H1 (cell line): ENCODE results near the gene AKT1.

Experiments
- BACH1 ChIP-seq: IDR thresholded peaks from 2 replicates; pipeline ENCODE4 v1.6.1; 2012; ENCODE audit warnings: low read length, improper control_type of control experiment
- CEBPB ChIP-seq: IDR thresholded peaks from 2 replicates; pipeline ENCODE4 v1.6.1; 2012; ENCODE audit warnings: low read depth, low read length
- POLR2A ChIP-seq, 2 experiments: IDR thresholded peaks; 1 replicate in 1 of 2; 2 replicates in 1 of 2; pipeline ENCODE4 v1.6.1; 2011; ENCODE audit warnings: low read depth in 2 of 2, low read length in 2 of 2, mild to moderate bottlenecking in 2 of 2; ENCODE audit errors: control extremely low read depth in 1 of 2
- RBBP5 ChIP-seq: IDR thresholded peaks from 2 replicates; pipeline ENCODE4 v1.7.1; 2012; ENCODE audit warnings: low read depth, mild to moderate bottlenecking, inconsistent platforms, low read length, moderate library complexity, borderline replicate concordance
- SIN3A ChIP-seq, 2 experiments: IDR thresholded peaks in 1 of 2; conservative IDR thresholded peaks in 1 of 2; 2 replicates each; pipeline ENCODE4 v1.6.1; 2011 to 2012; ENCODE audit warnings: low read length in 2 of 2, improper control_type of control experiment in 1 of 2, low read depth in 1 of 2, mild to moderate bottlenecking in 1 of 2
- TCF12 ChIP-seq: IDR thresholded peaks from 2 replicates; pipeline ENCODE4 v1.6.1; 2011; ENCODE audit warnings: low read depth, mild to moderate bottlenecking, low read length
- TEAD4 ChIP-seq: IDR thresholded peaks from 2 replicates; pipeline ENCODE4 v1.6.1; 2012; ENCODE audit warnings: low read depth, low read length, inconsistent platforms, mixed read lengths
- USF2 ChIP-seq: IDR thresholded peaks from 2 replicates; pipeline ENCODE4 v1.6.1; 2011; ENCODE audit warnings: low read length, improper control_type of control experiment
- TF ChIP-seq, protein P1 (sequence below), 3 experiments: IDR thresholded peaks; 1 replicate in 2 of 3; 2 replicates in 1 of 3; pipeline versions ENCODE4 v1.5.1 to v1.6.1; 2011; ENCODE audit warnings: low read length in 3 of 3, mild to moderate bottlenecking in 3 of 3, inconsistent platforms in 2 of 3, low read depth in 1 of 3, moderate library complexity in 1 of 3; ENCODE audit not compliant: insufficient read depth in 1 of 3; ENCODE audit errors: control extremely low read depth in 1 of 3

GRCh38 chr14:104794631-104794992 is 936 bp downstream of the AKT1 start:
- TF ChIP-seq, protein P1, sequence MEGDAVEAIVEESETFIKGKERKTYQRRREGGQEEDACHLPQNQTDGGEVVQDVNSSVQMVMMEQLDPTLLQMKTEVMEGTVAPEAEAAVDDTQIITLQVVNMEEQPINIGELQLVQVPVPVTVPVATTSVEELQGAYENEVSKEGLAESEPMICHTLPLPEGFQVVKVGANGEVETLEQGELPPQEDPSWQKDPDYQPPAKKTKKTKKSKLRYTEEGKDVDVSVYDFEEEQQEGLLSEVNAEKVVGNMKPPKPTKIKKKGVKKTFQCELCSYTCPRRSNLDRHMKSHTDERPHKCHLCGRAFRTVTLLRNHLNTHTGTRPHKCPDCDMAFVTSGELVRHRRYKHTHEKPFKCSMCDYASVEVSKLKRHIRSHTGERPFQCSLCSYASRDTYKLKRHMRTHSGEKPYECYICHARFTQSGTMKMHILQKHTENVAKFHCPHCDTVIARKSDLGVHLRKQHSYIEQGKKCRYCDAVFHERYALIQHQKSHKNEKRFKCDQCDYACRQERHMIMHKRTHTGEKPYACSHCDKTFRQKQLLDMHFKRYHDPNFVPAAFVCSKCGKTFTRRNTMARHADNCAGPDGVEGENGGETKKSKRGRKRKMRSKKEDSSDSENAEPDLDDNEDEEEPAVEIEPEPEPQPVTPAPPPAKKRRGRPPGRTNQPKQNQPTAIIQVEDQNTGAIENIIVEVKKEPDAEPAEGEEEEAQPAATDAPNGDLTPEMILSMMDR (IDR thresholded peaks at IDR 0.05; ENCODE audit: control extremely low read depth in 1 of 3, insufficient read depth in 1 of 3, low read depth in 1 of 3, low read length in 3 of 3) = no peak
- TF ChIP-seq CEBPB (no peak), POLR2A (IDR thresholded peaks at IDR 0.05; ENCODE audit: control extremely low read depth in 1 of 2, low read depth in 2 of 2, low read length in 2 of 2) (no peak), RBBP5 (no peak), USF2 (no peak), TEAD4 (no peak), TCF12 (no peak), BACH1 (no peak), SIN3A (conservative IDR thresholded peaks at IDR 0.05 in 1 of 2, IDR thresholded peaks at IDR 0.05 in 1 of 2; ENCODE audit: low read depth in 1 of 2, low read length in 2 of 2) (no peak)
